Ishikawa (cell line): ENCODE data around the gene ABCA1.

Source experiments
- CEBPB ChIP-seq: IDR thresholded peaks from 2 replicates; pipeline ENCODE4 v1.6.1; 2012
- CREB1 ChIP-seq: IDR thresholded peaks from 2 replicates; pipeline ENCODE4 v1.6.1; 2012; ENCODE audit warnings: low read depth
- EGR1 ChIP-seq: IDR thresholded peaks from 2 replicates; pipeline ENCODE4 v1.6.1; 2012
- EP300 ChIP-seq: IDR thresholded peaks from 2 replicates; pipeline ENCODE4 v1.6.1; 2012; ENCODE audit warnings: borderline replicate concordance
- FOXM1 ChIP-seq: IDR thresholded peaks from 2 replicates; pipeline ENCODE4 v1.6.1; 2012; ENCODE audit warnings: low read depth, borderline replicate concordance
- MAX ChIP-seq: IDR thresholded peaks from 2 replicates; pipeline ENCODE4 v1.6.1; 2012
- NFIC ChIP-seq: IDR thresholded peaks from 2 replicates; pipeline ENCODE4 v1.6.1; 2012
- RAD21 ChIP-seq: IDR thresholded peaks from 2 replicates; pipeline ENCODE4 v1.6.1; 2012; ENCODE audit warnings: low read depth
- REST ChIP-seq: IDR thresholded peaks from 2 replicates; pipeline ENCODE4 v1.6.1; 2012; ENCODE audit warnings: low read depth, mild to moderate bottlenecking
- TAF1 ChIP-seq: IDR thresholded peaks from 2 replicates; pipeline ENCODE4 v1.6.1; 2012; ENCODE audit warnings: low read depth, mild to moderate bottlenecking
- TCF12 ChIP-seq: IDR thresholded peaks from 2 replicates; pipeline ENCODE4 v1.6.1; 2012; ENCODE audit warnings: low read depth
- TEAD4 ChIP-seq: IDR thresholded peaks from 2 replicates; pipeline ENCODE4 v1.6.1; 2012
- USF1 ChIP-seq: IDR thresholded peaks from 2 replicates; pipeline ENCODE4 v1.6.1; 2012
- YY1 ChIP-seq: IDR thresholded peaks from 2 replicates; pipeline ENCODE4 v1.6.1; 2012; ENCODE audit warnings: low read depth
- ZBTB7A ChIP-seq: IDR thresholded peaks from 2 replicates; pipeline ENCODE4 v1.6.1; 2012; ENCODE audit warnings: low read depth

ABCA1 gene

GRCh38 chr9:104927912-104928740, at the start of gene ABCA1:
Gene ABCA1, minus strand, starts transcription at chr9:104928155. Its CDS starts 24,476 bp downstream, at chr9:104903679.
- TF ChIP-seq MAX (peak; percentile 96), CREB1 (no peak), TCF12 (no peak), TAF1 (no peak), USF1 (peak; percentile 74), NFIC (no peak), ZBTB7A (0 out of 2 replicates have a peak, but pooled peaks have one; percentile 39), RAD21 (no peak), YY1 (no peak), REST (no peak), TEAD4 (no peak), CEBPB (no peak), FOXM1 (no peak), EGR1 (no peak; the same call in 1 of the 2 replicates), EP300 (no peak)

- TF ChIP-seq FOXM1, result no peak
- TF ChIP-seq EP300, result peak; percentile 60; the same call in 1 of the 2 replicates
- TF ChIP-seq TAF1, result no peak
- TF ChIP-seq TEAD4, result no peak
- no peak; the same call in 1 of the 2 replicates for TF ChIP-seq YY1
- no peak for TF ChIP-seq ZBTB7A
Measured at GRCh38 chr9:104977580-104977979, 49.6 kb upstream of the ABCA1 start.

GRCh38 chr9:104977168-104977567, 49.2 kb upstream of the ABCA1 start:
- TF ChIP-seq USF1, result no peak
- TF ChIP-seq ZBTB7A, result no peak
- TF ChIP-seq YY1, result no peak
- no peak for TF ChIP-seq EP300
- TF ChIP-seq RAD21, result no peak
- TF ChIP-seq CEBPB, result no peak
- TF ChIP-seq CREB1, result no peak
- no peak for TF ChIP-seq EGR1
- no peak for TF ChIP-seq NFIC
- TF ChIP-seq TAF1, result no peak

GRCh38 chr9:104974053-104974962, 46.4 kb upstream of the ABCA1 start:
- TF ChIP-seq EGR1 (no peak), REST (no peak), MAX (no peak), NFIC (no peak), YY1 (no peak), USF1 (no peak), TAF1 (no peak)

- TF ChIP-seq MAX (no peak), ZBTB7A (no peak), NFIC (no peak), TEAD4 (no peak), YY1 (no peak), REST (no peak), USF1 (no peak), TAF1 (no peak), TCF12 (no peak), FOXM1 (no peak)
Measured at GRCh38 chr9:104972242-104972866, 44.4 kb upstream of the ABCA1 start.
